Epidermal melanocyte (primary cell): ENCODE measurements around the gene FTH1.
A peak's percentile ranks its signal among the peaks of the same experiment; 100 is the strongest.
"Not testable (repeated sequence)": the region's sequence is repeated elsewhere in the genome, so short reads cannot be mapped to it uniquely, and the experiment has no call there.

Experiments used
- DNase-seq: peaks from one replicate; pipeline ENCODE4 v3.0.0; 2011; ENCODE audit warnings: low spot score; ENCODE audit not compliant: insufficient read length

Gene FTH1

GRCh38 chr11:61964058-61964665, 3.3 kb downstream of the FTH1 start:
- no peak for DNase-seq

- no peak for DNase-seq
Observed at GRCh38 chr11:61963282-61964057, 4.0 kb downstream of the FTH1 start.

DNA sequence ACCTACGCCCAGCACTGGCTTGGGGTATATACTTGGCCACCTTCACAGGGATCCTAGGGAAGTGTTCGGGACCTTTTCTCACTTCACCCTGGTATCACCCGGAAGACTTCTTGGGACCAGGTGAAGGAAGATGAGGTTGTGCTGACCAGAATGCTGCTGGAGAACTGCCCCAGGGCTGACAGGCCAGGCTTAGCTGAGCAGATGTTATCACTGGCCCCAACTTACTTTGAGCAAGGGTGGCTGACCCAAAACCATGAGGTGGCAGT, 4.5 kb downstream of the FTH1 start:
- DNase-seq = no peak

DNA sequence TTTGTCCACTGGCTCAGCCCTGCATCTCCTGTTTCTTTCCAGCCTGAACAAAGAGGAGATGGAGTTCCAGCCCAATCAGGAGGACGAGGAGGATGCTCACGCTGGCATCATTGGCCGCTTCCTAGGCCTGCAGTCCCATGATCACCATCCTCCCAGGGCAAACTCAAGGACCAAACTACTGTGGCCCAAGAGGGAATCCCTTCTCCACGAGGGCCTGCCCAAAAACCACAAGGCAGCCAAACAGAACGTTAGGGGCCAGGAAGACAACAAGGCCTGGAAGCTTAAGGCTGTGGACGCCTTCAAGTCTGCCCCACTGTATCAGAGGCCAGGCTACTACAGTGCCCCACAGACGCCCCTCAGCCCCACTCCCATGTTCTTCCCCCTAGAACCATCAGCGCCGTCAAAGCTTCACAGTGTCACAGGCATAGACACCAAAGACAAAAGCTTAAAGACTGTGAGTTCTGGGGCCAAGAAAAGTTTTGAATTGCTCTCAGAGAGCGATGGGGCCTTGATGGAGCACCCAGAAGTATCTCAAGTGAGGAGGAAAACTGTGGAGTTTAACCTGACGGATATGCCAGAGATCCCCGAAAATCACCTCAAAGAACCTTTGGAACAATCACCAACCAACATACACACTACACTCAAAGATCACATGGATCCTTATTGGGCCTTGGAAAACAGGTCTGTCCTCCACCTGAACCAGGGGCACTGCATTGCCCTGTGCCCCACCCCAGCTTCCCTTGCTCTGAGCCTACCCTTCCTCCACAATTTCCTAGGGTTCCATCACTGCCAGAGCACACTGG, 5.0 kb downstream of the FTH1 start:
- no peak for DNase-seq

DNA sequence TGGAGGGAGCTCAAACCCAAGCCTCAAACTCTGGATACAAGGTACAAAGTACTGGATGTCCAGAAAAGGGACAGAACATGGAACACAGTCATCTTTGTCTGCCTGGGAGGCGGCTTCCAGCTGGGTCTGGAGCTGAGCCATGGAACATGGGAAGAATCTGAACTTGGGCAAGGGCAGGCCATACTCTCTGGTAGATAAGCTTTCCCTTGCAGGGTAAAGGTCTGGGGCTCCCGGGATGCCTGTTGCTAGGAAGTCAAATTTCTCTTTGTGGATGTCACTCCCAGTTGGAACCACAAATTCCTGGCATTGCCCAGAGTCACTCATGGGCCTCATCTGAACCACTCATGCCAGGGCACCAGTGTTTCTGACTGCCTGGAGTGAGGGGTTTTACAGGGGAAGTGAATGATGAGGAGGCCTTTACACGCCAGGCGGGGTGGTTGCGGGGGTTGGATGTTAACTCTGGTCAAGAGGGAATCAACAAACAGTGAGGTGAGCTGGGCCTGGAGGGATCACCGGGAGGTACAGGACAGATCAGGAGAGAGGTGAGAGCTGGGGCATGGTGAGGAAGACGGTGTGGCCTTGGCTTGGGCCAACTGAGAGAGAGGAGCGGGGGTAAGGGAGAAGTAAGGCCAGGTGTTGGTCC, 5.7 kb downstream of the FTH1 start:
- peak; percentile 65 for DNase-seq

DNA sequence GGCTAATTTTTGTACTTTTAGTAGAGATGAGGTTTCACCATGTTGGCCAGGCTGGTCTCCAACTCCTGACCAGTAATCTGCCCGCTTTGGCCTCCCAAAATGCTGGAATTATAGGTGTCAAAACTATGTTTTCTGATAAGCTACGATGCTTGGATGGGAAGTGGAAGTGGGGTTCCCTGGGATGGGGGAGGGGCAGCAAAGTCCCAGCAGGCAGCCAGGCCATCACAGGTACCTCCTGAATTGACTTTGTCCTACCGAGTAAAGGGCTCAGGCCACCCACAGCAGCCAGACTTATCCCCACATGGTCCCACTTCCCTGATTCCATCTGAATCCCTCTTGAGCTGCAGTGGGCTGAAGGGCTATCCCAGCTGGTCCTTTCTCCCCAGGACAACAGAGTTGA, 6.9 kb downstream of the FTH1 start:
- no peak for DNase-seq

DNA sequence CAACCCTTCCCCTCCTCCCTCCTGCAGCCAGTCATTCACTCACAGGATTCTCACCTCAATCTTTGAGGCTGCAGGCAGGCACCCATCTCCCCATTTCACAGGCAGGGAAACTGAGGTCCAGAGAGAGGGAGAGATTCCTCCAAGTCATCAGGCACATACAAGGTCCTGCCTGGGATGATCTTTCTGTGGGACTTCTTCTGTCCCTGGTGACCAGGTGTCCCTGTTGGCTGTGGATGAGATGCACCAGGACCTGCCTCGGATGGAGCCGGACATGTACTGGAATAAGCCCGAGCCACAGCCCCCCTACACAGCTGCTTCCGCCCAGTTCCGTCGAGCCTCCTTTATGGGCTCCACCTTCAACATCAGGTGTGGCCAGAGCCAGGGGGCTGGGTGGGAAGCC, 7.8 kb downstream of the FTH1 start:
- DNase-seq = no peak

DNA sequence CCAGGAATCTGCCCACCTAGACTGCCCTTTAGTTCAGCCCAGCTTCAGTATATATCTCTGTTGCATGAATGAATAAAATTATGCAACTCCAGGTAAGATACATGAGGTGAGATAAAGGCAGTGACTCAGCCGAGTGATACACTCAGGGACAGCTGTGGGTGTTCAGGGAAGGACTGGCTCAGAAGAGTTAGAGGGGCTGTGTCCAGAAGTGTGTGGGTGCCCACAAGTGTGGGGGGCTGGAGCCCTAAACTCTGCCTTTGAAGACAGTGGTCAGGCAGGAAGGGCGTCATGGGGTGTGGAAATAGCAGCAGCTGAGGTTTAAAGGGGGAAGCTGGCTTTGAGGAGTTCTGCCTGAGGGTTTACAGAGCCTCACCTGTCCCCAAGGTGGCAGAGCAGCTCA, 8.3 kb downstream of the FTH1 start:
- DNase-seq = no peak

- DNase-seq = no peak
Observed at GRCh38 chr11:61958590-61958989, 8.8 kb downstream of the FTH1 start.

- DNase-seq = no peak
Observed at GRCh38 chr11:61957021-61957770, 10.2 kb downstream of the FTH1 start.

GRCh38 chr11:61956191-61957020, 11.0 kb downstream of the FTH1 start:
- DNase-seq = no peak

DNA sequence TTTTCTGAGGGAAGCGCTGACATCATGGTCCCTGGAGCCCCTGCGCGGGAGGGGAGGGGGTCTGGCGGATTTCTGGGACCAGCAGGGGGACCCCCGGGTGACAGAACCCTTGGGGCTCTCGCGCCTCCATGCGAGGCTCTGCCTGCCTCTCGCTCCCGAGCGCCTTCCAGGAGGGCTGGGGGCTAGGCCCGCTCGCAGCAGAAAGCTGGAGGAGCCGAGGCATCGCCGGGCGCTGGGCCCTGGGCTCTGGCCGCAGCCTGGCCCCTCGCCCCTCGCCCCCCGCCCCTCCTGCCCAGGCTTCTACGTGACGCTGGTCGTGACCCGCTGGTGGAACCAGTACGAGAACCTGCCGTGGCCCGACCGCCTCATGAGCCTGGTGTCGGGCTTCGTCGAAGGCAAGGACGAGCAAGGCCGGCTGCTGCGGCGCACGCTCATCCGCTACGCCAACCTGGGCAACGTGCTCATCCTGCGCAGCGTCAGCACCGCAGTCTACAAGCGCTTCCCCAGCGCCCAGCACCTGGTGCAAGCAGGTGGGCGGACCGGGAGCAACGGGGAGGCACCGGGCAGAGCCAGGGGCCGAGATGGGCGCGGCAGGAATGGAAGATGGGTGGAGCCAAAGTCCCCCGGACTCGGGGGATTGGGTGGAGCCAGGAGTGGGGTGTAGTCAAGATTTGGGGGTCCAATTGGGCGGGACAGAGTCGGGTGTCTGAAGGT, 11.9 kb downstream of the FTH1 start:
- DNase-seq = no peak

DNA sequence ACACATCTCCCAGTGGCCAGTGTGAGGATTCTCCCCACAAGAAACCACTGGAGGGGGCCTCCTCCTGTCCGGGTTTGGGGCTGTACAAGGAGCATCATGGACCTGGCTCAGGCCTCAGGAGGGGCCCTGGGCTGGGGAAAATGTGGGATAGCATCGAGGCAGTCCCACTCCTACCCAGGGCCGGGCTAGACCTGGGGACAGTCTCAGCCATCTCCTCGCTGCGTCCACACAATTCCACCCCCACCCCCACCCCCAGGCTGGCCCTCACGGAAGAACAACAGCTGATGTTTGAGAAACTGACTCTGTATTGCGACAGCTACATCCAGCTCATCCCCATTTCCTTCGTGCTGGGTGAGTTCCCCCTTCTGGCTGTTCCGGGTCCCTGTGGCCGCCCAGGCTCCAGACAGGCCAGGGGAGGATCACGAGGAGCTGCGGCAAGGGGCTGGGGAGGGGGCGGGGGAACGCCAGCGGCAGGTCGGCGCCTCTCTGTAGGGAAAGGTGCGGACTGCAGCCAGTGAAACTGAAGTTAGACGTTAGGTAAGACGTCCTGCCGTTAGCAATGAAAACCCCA, 12.5 kb downstream of the FTH1 start:
- peak; percentile 73 for DNase-seq

GRCh38 chr11:61954106-61954850, 13.2 kb downstream of the FTH1 start:
- no peak for DNase-seq

- not testable (repeated sequence) for DNase-seq
Observed at GRCh38 chr11:61953632-61954031, 13.8 kb downstream of the FTH1 start.

DNA sequence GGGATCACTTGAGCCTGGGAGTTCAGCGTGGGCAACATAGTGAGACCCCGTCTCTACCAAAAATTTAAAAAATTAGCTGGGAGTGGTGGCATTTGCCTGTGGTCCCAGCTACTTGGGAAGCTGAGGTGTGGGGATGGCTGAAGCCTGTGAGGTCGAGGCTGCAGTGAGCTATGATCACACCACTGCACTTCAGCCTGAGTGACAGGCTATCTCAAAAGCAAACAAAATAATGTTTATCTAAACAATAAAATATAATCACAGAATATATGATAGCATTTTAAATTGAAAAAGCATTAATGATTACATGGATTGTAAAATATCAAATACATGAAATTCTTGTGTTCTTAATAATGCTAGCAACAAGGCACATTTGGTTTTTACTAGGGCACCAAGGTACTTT, 14.6 kb downstream of the FTH1 start:
- no peak for DNase-seq

DNA sequence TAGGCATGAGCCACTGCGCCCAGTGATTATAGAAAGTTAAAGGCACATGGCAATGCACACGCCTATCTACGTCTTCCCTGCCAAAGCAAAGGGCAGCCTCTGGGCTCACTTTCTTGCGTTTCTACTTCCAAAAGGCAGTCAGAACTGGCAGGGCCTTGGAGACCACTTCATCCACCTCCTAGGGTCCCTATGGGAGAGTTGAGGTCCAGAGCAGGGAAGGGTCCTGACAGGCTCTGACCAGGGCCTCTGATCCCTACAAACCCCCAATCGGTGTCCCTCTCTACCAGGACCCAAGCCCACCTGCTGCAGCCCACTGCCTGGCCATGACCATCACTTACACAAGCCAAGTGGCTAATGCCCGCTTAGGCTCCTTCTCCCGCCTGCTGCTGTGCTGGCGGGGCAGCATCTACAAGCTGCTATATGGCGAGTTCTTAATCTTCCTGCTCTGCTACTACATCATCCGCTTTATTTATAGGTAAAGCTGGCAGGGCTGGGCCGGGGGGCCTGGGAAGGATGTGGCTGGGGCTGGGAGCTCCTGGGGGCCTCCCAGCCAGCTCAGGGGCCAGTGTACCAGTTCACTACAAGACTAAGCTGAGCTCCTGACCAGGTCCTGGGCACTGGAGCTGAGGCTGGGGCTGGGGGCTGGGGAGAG, 15.8 kb downstream of the FTH1 start:
- DNase-seq = no peak

- peak; percentile 66 for DNase-seq
Observed at GRCh38 chr11:61950035-61950547, 17.3 kb downstream of the FTH1 start, which contains the start of gene BEST1. Gene BEST1, plus strand, starts transcription at chr11:61950351. Its CDS starts 1,456 bp downstream, at chr11:61951807.
